SK-N-SH (cell line): ENCODE data around the gene FAM81A. TPM values are rescaled to one million over a fixed set of nuclear protein-coding genes. Genes with fewer than 3 reads are reported as not detected.

Experiments
- CTCF ChIA-PET: fragments of 300-600, 350-600 bp; formaldehyde crosslinking; extraction: SDS; loops from one replicate; lab custom pipeline; 2021; lab: Yijun Ruan, JAX
- POLR2A ChIA-PET: fragments of 350-600 bp; sonication (Branson Sonifier 250); formaldehyde crosslinking; extraction: SDS; loops from one replicate; lab custom pipeline; 2020; ENCODE audit warnings: antibody characterized with exemption, inconsistent platforms; lab: Yijun Ruan, JAX
- DNase-seq: peaks from one replicate; pipeline ENCODE4 v3.0.0; 2012
- H2AFZ ChIP-seq: fragments of 200-600 bp; sonication (generic); 2 replicates; pipeline ENCODE4 v1.8.1; 2016; ENCODE audit warnings: antibody characterized with exemption, mild to moderate bottlenecking, low read depth
- H3F3A ChIP-seq: fragments of 200-600 bp; sonication (generic); replicated peaks from 2 replicates; pipeline ENCODE3; 2016; ENCODE audit warnings: antibody characterized with exemption, mild to moderate bottlenecking; ENCODE audit not compliant: insufficient read depth
- H3K27ac ChIP-seq, 2 experiments: fragments of 200-500 bp in 1 of 2; fragments of 200-600 bp in 1 of 2; sonication (Bioruptor generic) in 1 of 2; sonication (generic), shearing (Covaris generic) in 1 of 2; 2 replicates each; pipeline versions ENCODE4 v1.5.1 to v1.6.1; 2014 to 2016; ENCODE audit warnings: low read depth in 2 of 2, inconsistent platforms in 1 of 2, low read length in 1 of 2, mild to moderate bottlenecking in 1 of 2, mixed read lengths in 1 of 2
- H3K27me3 ChIP-seq: fragments of 200-600 bp; sonication (generic), shearing (Covaris generic); 2 replicates; pipeline ENCODE4 v1.6.1; 2016; ENCODE audit warnings: mixed run types; ENCODE audit not compliant: insufficient read depth
- H3K36me3 ChIP-seq, 2 experiments: fragments of 200-500 bp in 1 of 2; fragments of 200-600 bp in 1 of 2; sonication (Bioruptor generic) in 1 of 2; sonication (generic) in 1 of 2; replicated peaks in 1 of 2; 2 replicates each; pipeline versions ENCODE3 to v1.5.1; 2014 to 2016; ENCODE audit warnings: low read length in 1 of 2, mild to moderate bottlenecking in 1 of 2; ENCODE audit not compliant: insufficient read depth in 2 of 2, control insufficient read depth in 1 of 2
- H3K4me1 ChIP-seq, 2 experiments: fragments of 200-500 bp in 1 of 2; fragments of 200-600 bp in 1 of 2; sonication (Bioruptor generic) in 1 of 2; sonication (generic), shearing (Covaris generic) in 1 of 2; 2 replicates each; pipeline versions ENCODE4 v1.5.1 to v1.6.1; 2014 to 2016; ENCODE audit warnings: low read depth in 1 of 2, low read length in 1 of 2, mixed run types in 1 of 2; ENCODE audit not compliant: insufficient read depth in 2 of 2, control insufficient read depth in 1 of 2
- H3K4me2 ChIP-seq: fragments of 200-600 bp; sonication (generic), shearing (Covaris generic); 2 replicates; pipeline ENCODE4 v1.6.1; 2017; ENCODE audit warnings: mixed run types
- H3K4me3 ChIP-seq, 2 experiments: fragments of 200-500 bp in 1 of 2; fragments of 200-600 bp in 1 of 2; sonication (Bioruptor generic) in 1 of 2; sonication (generic), shearing (Covaris generic) in 1 of 2; 2 replicates each; pipeline versions ENCODE4 v1.5.1 to v1.8.1; 2014 to 2016; ENCODE audit warnings: low read depth in 2 of 2, inconsistent platforms in 1 of 2, low read length in 1 of 2, mild to moderate bottlenecking in 1 of 2, mixed read lengths in 1 of 2, moderate library complexity in 1 of 2
- H3K79me2 ChIP-seq: fragments of 200-600 bp; sonication (generic); 2 replicates; pipeline ENCODE4 v1.8.1; 2017; ENCODE audit warnings: mild to moderate bottlenecking; ENCODE audit not compliant: insufficient read depth
- H3K9ac ChIP-seq: fragments of 200-600 bp; sonication (generic); 2 replicates; pipeline ENCODE4 v1.6.1; 2017; ENCODE audit warnings: mixed run types
- H3K9me2 ChIP-seq: fragments of 200-600 bp; sonication (generic); 2 replicates; pipeline ENCODE4 v1.6.1; 2017; ENCODE audit warnings: mixed run types
- H3K9me3 ChIP-seq: fragments of 200-600 bp; sonication (generic); 2 replicates; pipeline ENCODE4 v1.6.1; 2017; ENCODE audit warnings: mixed run types, mild to moderate bottlenecking, moderate library complexity
- H4K20me1 ChIP-seq: fragments of 200-600 bp; sonication (generic); 2 replicates; pipeline ENCODE4 v1.6.1; 2017; ENCODE audit warnings: mild to moderate bottlenecking, mixed run types; ENCODE audit not compliant: insufficient read depth
- CHD2 ChIP-seq: fragments of 150-350 bp; IDR thresholded peaks from 2 replicates; pipeline ENCODE4 v1.6.1; 2018; ENCODE audit warnings: low read length; ENCODE audit not compliant: partially characterized antibody
- ELF1 ChIP-seq: IDR thresholded peaks from 2 replicates; pipeline ENCODE4 v1.4.0; 2012
- FOSL2 ChIP-seq: IDR thresholded peaks from 2 replicates; pipeline ENCODE4 v1.4.0; 2012; ENCODE audit warnings: low read depth, mild to moderate bottlenecking, moderate library complexity, borderline replicate concordance
- FOXM1 ChIP-seq: IDR thresholded peaks from 2 replicates; pipeline ENCODE4 v1.4.0; 2012; ENCODE audit warnings: low read depth, mild to moderate bottlenecking
- GABPA ChIP-seq: IDR thresholded peaks from 2 replicates; pipeline ENCODE4 v1.4.0; 2012; ENCODE audit warnings: low read depth, mild to moderate bottlenecking
- GATA2 ChIP-seq: sonication (generic); formaldehyde crosslinking; IDR thresholded peaks from 2 replicates; pipeline ENCODE4 v1.5.0; 2020; ENCODE audit warnings: mild to moderate bottlenecking, missing genetic modification reagents
- IRF3 ChIP-seq: fragments of 150-350 bp; IDR thresholded peaks from 2 replicates; pipeline ENCODE4 v1.6.1; 2016; ENCODE audit warnings: mild to moderate bottlenecking, low read depth, low read length
- MEF2A ChIP-seq: IDR thresholded peaks from 2 replicates; pipeline ENCODE4 v1.4.0; 2012; ENCODE audit warnings: low read depth, borderline replicate concordance
- NFIC ChIP-seq: IDR thresholded peaks from 2 replicates; pipeline ENCODE4 v1.4.0; 2012; ENCODE audit warnings: borderline replicate concordance
- POLR2AphosphoS5 ChIP-seq: IDR thresholded peaks from 2 replicates; pipeline ENCODE4 v1.6.1; 2012; ENCODE audit warnings: low read depth, low read length
- RCOR1 ChIP-seq: fragments of 150-350 bp; IDR thresholded peaks from 2 replicates; pipeline ENCODE4 v1.6.1; 2017; ENCODE audit warnings: antibody characterized with exemption, low read length
- RFX5 ChIP-seq: IDR thresholded peaks from 2 replicates; pipeline ENCODE4 v1.6.1; 2012; ENCODE audit warnings: mild to moderate bottlenecking, improper control_type of control experiment, low read length
- TCF12 ChIP-seq: IDR thresholded peaks from 2 replicates; pipeline ENCODE4 v1.4.0; 2012
- USF1 ChIP-seq: IDR thresholded peaks from 2 replicates; pipeline ENCODE4 v1.4.0; 2012; ENCODE audit warnings: low read depth, borderline replicate concordance
- USF2 ChIP-seq: fragments of 150-350 bp; IDR thresholded peaks from 2 replicates; pipeline ENCODE4 v1.6.1; 2017; ENCODE audit warnings: antibody characterized with exemption, low read length, low read depth, borderline replicate concordance
- ZBTB33 ChIP-seq: IDR thresholded peaks from 2 replicates; pipeline ENCODE4 v1.4.0; 2012; ENCODE audit warnings: low read depth, borderline replicate concordance
- WGBS: methylation state at CpG from one replicate; pipeline ENCODE4 v1.1.6; 2017; ENCODE audit warnings: low lambda C conversion rate; 5-methylcytosine and 5-hydroxymethylcytosine counted together
- polyA plus RNA-seq, 3 experiments: library from polyadenylated mRNA; depleted of rRNA; stranded (reverse); fragments of >200 nt; gene quantifications; 2 replicates each; pipeline ENCODE4 v1.2.3, GENCODE V29; 2012

The FAM81A gene
- polyA plus RNA-seq, 1 of the 3 experiments (the other 2 are of a cell fraction), result 1.1 TPM

- Histone ChIP-seq H3K4me3 (no peak overlapping the region), H3F3A (no peaks in the 10 kb centered on the region), H3K9me2 (no peaks in the 10 kb centered on the region), H3K27me3 (no peaks in the 10 kb centered on the region; the same call in 1 of the 2 replicates), H4K20me1 (no peaks in the 10 kb centered on the region), H3K36me3 (no peaks in the 10 kb centered on the region), H2AFZ (no peak overlapping the region), H3K9ac (no peak overlapping the region), H3K4me2 (no peak overlapping the region), H3K27ac (no peak overlapping the region), H3K79me2 (no peaks in the 10 kb centered on the region), H3K4me1 (no peaks in the 10 kb centered on the region; a peak in 1 of 4 replicates), H3K9me3 (no peaks in the 10 kb centered on the region)
- CTCF ChIA-PET, result interaction anchor here (1.0 to 1.6 kb wide), 2 partner anchors 9 to 789 kb away, joined by 3 to 9 read pairs; no protein-coding TSS in a partner anchor
- POLR2A ChIA-PET, result no interaction called here
- 59% methylated on average over 2 of the region's 2 CpGs for WGBS
- DNase-seq, result no peak
- TF ChIP-seq GABPA (no peak), ELF1 (no peak), ZBTB33 (no peak), NFIC (no peak), GATA2 (CRISPR knock-in tag) (no peak), TCF12 (no peak), FOSL2 (no peak), CHD2 (no peak), RFX5 (no peak), FOXM1 (no peak), IRF3 (no peak), RCOR1 (no peak), USF2 (no peak), USF1 (no peak), MEF2A (no peak), POLR2AphosphoS5 (no peak)
Measured at GRCh38 chr15:59537403-59537802, 99.4 kb downstream of the FAM81A start.
